DND-41 (cell line): ENCODE data around the gene STPG2.
A peak's percentile ranks its signal among the peaks of the same experiment; 100 is the strongest.

Experiments used
- ATAC-seq: fragments of 200-7000 bp; cut with Tn5 transposase; 3 replicates; pipeline ENCODE4 v1.9.1; 2021; ENCODE audit warnings: low read depth; ENCODE audit not compliant: insufficient read depth
- DNase-seq: peaks from one replicate; pipeline ENCODE4 v3.0.0-alpha.2; 2020
- H2AFZ ChIP-seq: 2 replicates; pipeline ENCODE4 v1.6.0; 2012; ENCODE audit warnings: low read depth, low read length
- H3K27ac ChIP-seq: 2 replicates; pipeline ENCODE4 v1.5.1; 2012; ENCODE audit warnings: low read length, inconsistent platforms
- H3K27me3 ChIP-seq: fragments of 200-600 bp; sonication (generic); 2 replicates; pipeline ENCODE4 v1.6.0; 2012; ENCODE audit warnings: low read length, mild to moderate bottlenecking, inconsistent platforms; ENCODE audit not compliant: insufficient read depth, poor library complexity
- H3K36me3 ChIP-seq: 2 replicates; pipeline ENCODE4 v1.5.1; 2012; ENCODE audit warnings: low read length, inconsistent platforms; ENCODE audit not compliant: insufficient read depth
- H3K4me1 ChIP-seq: 2 replicates; pipeline ENCODE4 v1.5.1; 2012; ENCODE audit warnings: mild to moderate bottlenecking, low read length; ENCODE audit not compliant: insufficient read depth
- H3K4me2 ChIP-seq: 2 replicates; pipeline ENCODE4 v1.6.0; 2012; ENCODE audit warnings: mild to moderate bottlenecking, moderate library complexity, low read length, inconsistent platforms; ENCODE audit not compliant: insufficient read depth
- H3K4me3 ChIP-seq, 2 experiments: fragments of 200-600 bp in 1 of 2; shearing (Covaris generic) in 1 of 2; 2 replicates each; pipeline ENCODE4 v1.5.1; 2012 to 2016; ENCODE audit warnings: inconsistent platforms in 2 of 2, low read length in 2 of 2, mild to moderate bottlenecking in 2 of 2, low read depth in 1 of 2, moderate library complexity in 1 of 2
- H3K79me2 ChIP-seq: 2 replicates; pipeline ENCODE4 v1.6.0; 2012; ENCODE audit warnings: low read length, inconsistent platforms; ENCODE audit not compliant: insufficient read depth
- H3K9ac ChIP-seq: 2 replicates; pipeline ENCODE4 v1.6.0; 2012; ENCODE audit warnings: low read depth, mild to moderate bottlenecking, inconsistent platforms, low read length, moderate library complexity
- H3K9me3 ChIP-seq: 2 replicates; pipeline ENCODE4 v1.5.1; 2012; ENCODE audit warnings: low read length, moderate library complexity, mild to moderate bottlenecking, inconsistent platforms; ENCODE audit not compliant: insufficient read depth, severe bottlenecking
- H4K20me1 ChIP-seq: 2 replicates; pipeline ENCODE4 v1.6.0; 2012; ENCODE audit warnings: low read length; ENCODE audit not compliant: insufficient read depth
- CTCF ChIP-seq: IDR thresholded peaks from 2 replicates; pipeline ENCODE4 v1.5.1; 2012; ENCODE audit warnings: borderline replicate concordance, low read length, moderate library complexity, mild to moderate bottlenecking; ENCODE audit not compliant: poor library complexity, severe bottlenecking; ENCODE audit errors: extremely low read depth
- EZH2 ChIP-seq: IDR thresholded peaks from 3 replicates; pipeline ENCODE4 v1.6.1; 2012; ENCODE audit warnings: borderline replicate concordance, low read depth, mild to moderate bottlenecking, moderate library complexity, low read length, inconsistent platforms; ENCODE audit not compliant: severe bottlenecking

Gene STPG2

GRCh38 chr4:97994765-97995465, 148.4 kb downstream of the STPG2 start:
- no peaks in the 10 kb centered on the region for H3K36me3 ChIP-seq
- H3K79me2 ChIP-seq = no peaks in the 10 kb centered on the region
- no peak for DNase-seq
- H2AFZ ChIP-seq = no peak overlapping the region
- H3K4me3 ChIP-seq = no peak overlapping the region
- H3K27ac ChIP-seq = no peak overlapping the region
- H3K9ac ChIP-seq = no peak overlapping the region
- no peak for TF ChIP-seq CTCF
- no peak overlapping the region for H3K4me2 ChIP-seq
- no peaks in the 10 kb centered on the region for H3K4me1 ChIP-seq
- H4K20me1 ChIP-seq = no peaks in the 10 kb centered on the region
- no peak for ATAC-seq
- peaks cover 9% of the 10 kb centered on the region for H3K9me3 ChIP-seq
- no peaks in the 10 kb centered on the region for H3K27me3 ChIP-seq

- Histone ChIP-seq H3K9ac (no peak overlapping the region), H2AFZ (no peak overlapping the region), H3K36me3 (no peaks in the 10 kb centered on the region), H4K20me1 (no peaks in the 10 kb centered on the region), H3K27me3 (no peaks in the 10 kb centered on the region), H3K4me2 (no peak overlapping the region), H3K27ac (no peak overlapping the region), H3K9me3 (peaks cover 2% of the 10 kb centered on the region), H3K4me1 (0 out of 2 replicates have a peak, but pooled peaks cover 4% of the 10 kb centered on the region), H3K4me3 (no peak overlapping the region), H3K79me2 (no peaks in the 10 kb centered on the region)
- no peak for TF ChIP-seq CTCF
- no peak for TF ChIP-seq EZH2
- DNase-seq (no peak), ATAC-seq (no peak)
These were observed 152.9 kb downstream of the STPG2 start for GRCh38 chr4:97990409-97990808.

GRCh38 chr4:97987019-97987648, 156.1 kb downstream of the STPG2 start:
- Histone ChIP-seq H3K79me2 (no peaks in the 10 kb centered on the region), H2AFZ (no peak overlapping the region), H3K9ac (no peak overlapping the region), H3K9me3 (no peaks in the 10 kb centered on the region), H3K4me2 (no peak overlapping the region), H3K27me3 (no peaks in the 10 kb centered on the region), H3K36me3 (no peaks in the 10 kb centered on the region), H3K4me3 (no peak overlapping the region), H3K27ac (no peak overlapping the region), H3K4me1 (0 out of 2 replicates have a peak, but pooled peaks cover 4% of the 10 kb centered on the region), H4K20me1 (no peaks in the 10 kb centered on the region)
- ATAC-seq (peak; percentile 69), DNase-seq (peak; percentile 25)
- TF ChIP-seq EZH2 (no peak), CTCF (peak; percentile 79)
